Measurements from ENCODE around the gene EPHA4. TPM values are rescaled to one million over a fixed set of nuclear protein-coding genes. Genes with fewer than 3 reads are reported as not detected.

EPHA4 gene
- total RNA-seq, 1 experiment from 2014 or later = 3.2 TPM

GRCh38 chr2:221463241-221463896 is 108.7 kb downstream of the EPHA4 start:
- no peak overlapping the region for H3K27ac Mint-ChIP-seq (ENCODE audit: unreplicated experiment)
- H3K4me1 Mint-ChIP-seq (ENCODE audit: low read depth, unreplicated experiment) = no peaks in the 10 kb centered on the region
- DNase-seq = no peak
- intact Hi-C loops (cut with micrococcal nuclease; ENCODE audit: unreplicated experiment) = no loop called here
- no peaks in the 10 kb centered on the region for H3K36me3 Mint-ChIP-seq (ENCODE audit: insufficient read depth, unreplicated experiment)
- no peaks in the 10 kb centered on the region for H3K9me3 Mint-ChIP-seq (ENCODE audit: low read depth, unreplicated experiment)
- BruUV-seq (replicated peaks) = no TSS peak
- H3K27me3 Mint-ChIP-seq (ENCODE audit: unreplicated experiment) = no peaks in the 10 kb centered on the region
- CTCF ChIA-PET = interaction anchor here (0.6 kb wide), 2 partner anchors 26 to 31 kb away, joined by 3 read pairs; no protein-coding TSS in a partner anchor
- no peak for TF ChIP-seq CTCF (IDR thresholded peaks at IDR 0.05; ENCODE audit: unreplicated experiment)
- H3K4me3 Mint-ChIP-seq (ENCODE audit: low read depth, unreplicated experiment) = no peak overlapping the region

GRCh38 chr2:221461901-221462300 is 110.2 kb downstream of the EPHA4 start:
- Mint-ChIP-seq H3K27me3 (ENCODE audit: unreplicated experiment) (no peaks in the 10 kb centered on the region), H3K27ac (ENCODE audit: unreplicated experiment) (no peak overlapping the region), H3K9me3 (ENCODE audit: low read depth, unreplicated experiment) (peaks cover 2% of the 10 kb centered on the region), H3K4me3 (ENCODE audit: low read depth, unreplicated experiment) (no peak overlapping the region), H3K4me1 (ENCODE audit: low read depth, unreplicated experiment) (no peaks in the 10 kb centered on the region), H3K36me3 (ENCODE audit: insufficient read depth, unreplicated experiment) (no peaks in the 10 kb centered on the region)
- no peak for DNase-seq
- CTCF ChIA-PET = interaction anchor here (0.7 kb wide), 2 partner anchors 22 to 797 kb away, joined by 3 to 5 read pairs; no protein-coding TSS in a partner anchor
- BruUV-seq (replicated peaks) = no TSS peak
- intact Hi-C loops (cut with micrococcal nuclease; ENCODE audit: unreplicated experiment) = no loop called here
- TF ChIP-seq CTCF (IDR thresholded peaks at IDR 0.05; ENCODE audit: unreplicated experiment) = no peak

- TF ChIP-seq CTCF (IDR thresholded peaks at IDR 0.05; ENCODE audit: unreplicated experiment) = no peak
- BruUV-seq (replicated peaks) = no TSS peak
- intact Hi-C loops (cut with micrococcal nuclease; ENCODE audit: unreplicated experiment) = no loop called here
- Mint-ChIP-seq H3K27me3 (ENCODE audit: unreplicated experiment) (no peaks in the 10 kb centered on the region), H3K36me3 (ENCODE audit: insufficient read depth, unreplicated experiment) (no peaks in the 10 kb centered on the region), H3K4me3 (ENCODE audit: low read depth, unreplicated experiment) (no peak overlapping the region), H3K4me1 (ENCODE audit: low read depth, unreplicated experiment) (no peaks in the 10 kb centered on the region), H3K27ac (ENCODE audit: unreplicated experiment) (no peak overlapping the region), H3K9me3 (ENCODE audit: low read depth, unreplicated experiment) (peaks cover 2% of the 10 kb centered on the region)
- DNase-seq = no peak
- CTCF ChIA-PET = no interaction called here
These were observed 112.0 kb downstream of the EPHA4 start for GRCh38 chr2:221460136-221460535.

- BruUV-seq (replicated peaks) = no TSS peak
- CTCF ChIA-PET = no interaction called here
- no peaks in the 10 kb centered on the region for H3K4me1 Mint-ChIP-seq (ENCODE audit: low read depth, unreplicated experiment)
- H3K36me3 Mint-ChIP-seq (ENCODE audit: insufficient read depth, unreplicated experiment) = no peaks in the 10 kb centered on the region
- DNase-seq = no peak
- H3K4me3 Mint-ChIP-seq (ENCODE audit: low read depth, unreplicated experiment) = no peak overlapping the region
- H3K27me3 Mint-ChIP-seq (ENCODE audit: unreplicated experiment) = no peaks in the 10 kb centered on the region
- intact Hi-C loops (cut with micrococcal nuclease; ENCODE audit: unreplicated experiment) = no loop called here
- no peak for TF ChIP-seq CTCF (IDR thresholded peaks at IDR 0.05; ENCODE audit: unreplicated experiment)
- peaks cover 2% of the 10 kb centered on the region for H3K9me3 Mint-ChIP-seq (ENCODE audit: low read depth, unreplicated experiment)
- H3K27ac Mint-ChIP-seq (ENCODE audit: unreplicated experiment) = no peak overlapping the region
These were observed 113.5 kb downstream of the EPHA4 start for GRCh38 chr2:221458578-221458977.
